Activated CD4-positive, alpha-beta T cell treated with anti-CD3 and anti-CD28 coated beads, Interleukin-2, amount 10 ng/mL, durations not matched to agents 7 days and 5 days (primary cell): ENCODE results near the gene GPX6. TPM values are rescaled to one million over a fixed set of nuclear protein-coding genes. Genes with fewer than 3 reads are reported as not detected.
"Not testable (repeated sequence)": the region's sequence is repeated elsewhere in the genome, so short reads cannot be mapped to it uniquely, and the experiment has no call there.

Experiments
- CTCF ChIA-PET: fragments of 350-600 bp; sonication (Branson Sonifier 250); formaldehyde crosslinking; loops from one replicate; lab custom pipeline; 2021; ENCODE audit warnings: antibody characterized with exemption; lab: Charles Lee
- POLR2A ChIA-PET: fragments of 350-600 bp; sonication (Branson Sonifier 250); formaldehyde crosslinking; loops from one replicate; lab custom pipeline; 2021; ENCODE audit warnings: antibody characterized with exemption; lab: Charles Lee
- DNase-seq: peaks from one replicate; pipeline ENCODE4 v3.0.0-alpha.2; 2020
- H3K27ac Mint-ChIP-seq: one replicate; pipeline ENCODE4 v1.8.0; 2021; ENCODE audit warnings: mild to moderate bottlenecking, moderate library complexity, mixed read lengths
- H3K27me3 Mint-ChIP-seq: one replicate; pipeline ENCODE4 v1.8.0; 2021; ENCODE audit warnings: mixed read lengths
- H3K36me3 Mint-ChIP-seq: one replicate; pipeline ENCODE4 v1.8.0; 2021; ENCODE audit warnings: low read depth, mixed read lengths
- H3K4me1 Mint-ChIP-seq: one replicate; pipeline ENCODE4 v1.8.0; 2021; ENCODE audit warnings: mixed read lengths
- H3K4me3 Mint-ChIP-seq: one replicate; pipeline ENCODE4 v1.8.0; 2021; ENCODE audit warnings: mild to moderate bottlenecking, moderate library complexity, mixed read lengths
- H3K9me3 Mint-ChIP-seq: one replicate; pipeline ENCODE4 v1.8.0; 2021; ENCODE audit warnings: mixed read lengths
- total RNA-seq, 2 experiments: library from RNA; stranded (reverse); gene quantifications; one replicate each; pipeline ENCODE4 v1.2.3, GENCODE V29; 2021

GPX6 gene
- not detected for total RNA-seq

- H3K4me3 Mint-ChIP-seq = no peak within 1 kb of the TSS
- no peaks in the 10 kb centered on the region for H3K4me1 Mint-ChIP-seq
- H3K27me3 Mint-ChIP-seq = peaks cover 55% of the 10 kb centered on the region
- POLR2A ChIA-PET = no interaction called here
- CTCF ChIA-PET = interaction anchor here (1.1 kb wide), 1 partner anchor 12 kb away, joined by 4 read pairs; no protein-coding TSS in a partner anchor
- H3K36me3 Mint-ChIP-seq = no peaks in the 10 kb centered on the region
- no peaks in the 10 kb centered on the region for H3K9me3 Mint-ChIP-seq
- DNase-seq = no peak
- no peak within 1 kb of the TSS for H3K27ac Mint-ChIP-seq
These were observed at the start of gene GPX6 for GRCh38 chr6:28515676-28516075. TSS of gene GPX6 (minus strand) at chr6:28515793. CDS start at chr6:28515743, 50 bp downstream.

- Mint-ChIP-seq H3K27me3 (peaks cover 50% of the 10 kb centered on the region), H3K36me3 (no peaks in the 10 kb centered on the region), H3K27ac (no peak overlapping the region), H3K9me3 (no peaks in the 10 kb centered on the region), H3K4me1 (no peaks in the 10 kb centered on the region), H3K4me3 (no peak overlapping the region)
- CTCF ChIA-PET = no interaction called here
- POLR2A ChIA-PET = no interaction called here
- DNase-seq = no peak
These were observed 48.0 kb upstream of the GPX6 start for GRCh38 chr6:28563430-28564095.

- no peaks in the 10 kb centered on the region for H3K9me3 Mint-ChIP-seq
- H3K36me3 Mint-ChIP-seq = no peaks in the 10 kb centered on the region
- H3K4me3 Mint-ChIP-seq = no peak overlapping the region
- peaks cover 49% of the 10 kb centered on the region for H3K27me3 Mint-ChIP-seq
- no peak overlapping the region for H3K27ac Mint-ChIP-seq
- DNase-seq = no peak
- peaks cover 3% of the 10 kb centered on the region for H3K4me1 Mint-ChIP-seq
- ChIA-PET POLR2A (no interaction called here), CTCF (no interaction called here)
These were observed 43.0 kb upstream of the GPX6 start for GRCh38 chr6:28558629-28559028.

- H3K9me3 Mint-ChIP-seq = no peaks in the 10 kb centered on the region
- H3K27ac Mint-ChIP-seq = no peak overlapping the region
- CTCF ChIA-PET = interaction anchor here (0.7 kb wide), 1 partner anchor 267 kb away, joined by 3 read pairs; no protein-coding TSS in a partner anchor
- POLR2A ChIA-PET = interaction anchor here (0.6 kb wide), 1 partner anchor 1138 kb away, joined by 4 read pairs; no protein-coding TSS in a partner anchor
- no peak overlapping the region for H3K4me3 Mint-ChIP-seq
- H3K4me1 Mint-ChIP-seq = peaks cover 5% of the 10 kb centered on the region
- peaks cover 63% of the 10 kb centered on the region for H3K27me3 Mint-ChIP-seq
- DNase-seq = no peak
- H3K36me3 Mint-ChIP-seq = no peaks in the 10 kb centered on the region
These were observed 39.5 kb upstream of the GPX6 start for GRCh38 chr6:28555136-28555535.

GRCh38 chr6:28553986-28554881, 38.6 kb upstream of the GPX6 start:
- ChIA-PET POLR2A (interaction anchor here (0.6 kb wide), 1 partner anchor 1139 kb away, joined by 4 read pairs; no protein-coding TSS in a partner anchor), CTCF (interaction anchor here (1.5 kb wide), 1 partner anchor 782 kb away, joined by 4 read pairs; no protein-coding TSS in a partner anchor)
- Mint-ChIP-seq H3K4me1 (peaks cover 5% of the 10 kb centered on the region), H3K27me3 (peaks cover 59% of the 10 kb centered on the region), H3K36me3 (no peaks in the 10 kb centered on the region), H3K4me3 (no peak overlapping the region), H3K27ac (no peak overlapping the region), H3K9me3 (no peaks in the 10 kb centered on the region)
- no peak for DNase-seq

- Mint-ChIP-seq H3K27me3 (peaks cover 60% of the 10 kb centered on the region), H3K9me3 (no peaks in the 10 kb centered on the region), H3K4me3 (no peak overlapping the region), H3K36me3 (no peaks in the 10 kb centered on the region), H3K4me1 (peaks cover 5% of the 10 kb centered on the region), H3K27ac (no peak overlapping the region)
- POLR2A ChIA-PET = no interaction called here
- CTCF ChIA-PET = interaction anchor here (0.6 to 1.5 kb wide), 3 partner anchors 157 to 781 kb away, joined by 3 to 5 read pairs (median 4); no protein-coding TSS in a partner anchor
- DNase-seq = no peak
These were observed 37.9 kb upstream of the GPX6 start for GRCh38 chr6:28553384-28553985.

- H3K9me3 Mint-ChIP-seq = no peaks in the 10 kb centered on the region
- no peak overlapping the region for H3K4me3 Mint-ChIP-seq
- ChIA-PET POLR2A (no interaction called here), CTCF (interaction anchor here (1.5 kb wide), 1 partner anchor 13 kb away, joined by 3 read pairs; no protein-coding TSS in a partner anchor)
- H3K27ac Mint-ChIP-seq = no peak overlapping the region
- peaks cover 5% of the 10 kb centered on the region for H3K4me1 Mint-ChIP-seq
- peaks cover 66% of the 10 kb centered on the region for H3K27me3 Mint-ChIP-seq
- no peaks in the 10 kb centered on the region for H3K36me3 Mint-ChIP-seq
- DNase-seq = no peak
These were observed 36.5 kb upstream of the GPX6 start for GRCh38 chr6:28551891-28552666.

GRCh38 chr6:28547003-28547402, 31.4 kb upstream of the GPX6 start:
- H3K9me3 Mint-ChIP-seq, H3K4me3 Mint-ChIP-seq, H3K36me3 Mint-ChIP-seq, H3K27ac Mint-ChIP-seq, DNase-seq, POLR2A ChIA-PET: not testable (repeated sequence)
- peaks cover 69% of the 10 kb centered on the region for H3K27me3 Mint-ChIP-seq
- CTCF ChIA-PET = interaction anchor here (0.6 kb wide), 1 partner anchor 329 kb away, joined by 3 read pairs; no protein-coding TSS in a partner anchor
- H3K4me1 Mint-ChIP-seq = peaks cover 24% of the 10 kb centered on the region

- Mint-ChIP-seq H3K9me3 (no peaks in the 10 kb centered on the region), H3K27me3 (peaks cover 67% of the 10 kb centered on the region), H3K27ac (no peak overlapping the region), H3K4me3 (no peak overlapping the region), H3K36me3 (no peaks in the 10 kb centered on the region), H3K4me1 (peaks cover 26% of the 10 kb centered on the region)
- CTCF ChIA-PET = no interaction called here
- no peak for DNase-seq
- POLR2A ChIA-PET = no interaction called here
These were observed 30.4 kb upstream of the GPX6 start for GRCh38 chr6:28545955-28546354.

GRCh38 chr6:28543651-28544610, 28.3 kb upstream of the GPX6 start:
- ChIA-PET POLR2A (no interaction called here), CTCF (interaction anchor here (1.7 kb wide), 1 partner anchor 185 kb away, joined by 5 read pairs; no protein-coding TSS in a partner anchor)
- Mint-ChIP-seq H3K36me3 (no peaks in the 10 kb centered on the region), H3K27me3 (peaks cover 65% of the 10 kb centered on the region), H3K4me3 (peak overlapping the region; percentile 75), H3K4me1 (peaks cover 26% of the 10 kb centered on the region), H3K27ac (peak overlapping the region; percentile 64), H3K9me3 (no peaks in the 10 kb centered on the region)
- DNase-seq = no peak
